ENCODE results near the gene PLB1. TPM values are rescaled to one million over a fixed set of nuclear protein-coding genes. Genes with fewer than 3 reads are reported as not detected.
A peak's percentile ranks its signal among the peaks of the same experiment; 100 is the strongest.

The PLB1 gene
- total and polyA plus RNA-seq, 2 experiments from 2014 or later = 0.11 to 0.44 TPM

- no peaks in the 10 kb centered on the region for H3K9me2 ChIP-seq (ENCODE audit: insufficient read depth)
- no peaks in the 10 kb centered on the region for H3F3A ChIP-seq (ENCODE audit: insufficient read depth)
- H3K4me1 ChIP-seq (ENCODE audit: insufficient read depth) = no peaks in the 10 kb centered on the region
- no peaks in the 10 kb centered on the region for H3K27me3 ChIP-seq (replicated peaks; ENCODE audit: insufficient read depth)
- H3K9ac ChIP-seq = no peak overlapping the region
- no peak overlapping the region for H3K4me3 ChIP-seq
- no peaks in the 10 kb centered on the region for H3K79me2 ChIP-seq (ENCODE audit: insufficient read depth)
- DNase-seq = peak; percentile 79
- no peak overlapping the region for H3K27ac ChIP-seq
- H3K4me2 ChIP-seq (ENCODE audit: unreplicated experiment) = no peak overlapping the region
- no peaks in the 10 kb centered on the region for H3K36me3 ChIP-seq (ENCODE audit: low read depth)
- TF ChIP-seq EZH2phosphoT487 (IDR thresholded peaks at IDR 0.05; ENCODE audit: insufficient read depth, low read depth) = no peak
- TF ChIP-seq EZH2 (IDR thresholded peaks at IDR 0.05; ENCODE audit: insufficient read depth, poor library complexity, severe bottlenecking) = no peak
- WGBS, 2 experiments (ENCODE audit: low coverage in 1 of 2, low lambda C conversion rate in 2 of 2, missing lambda C conversion rate in 2 of 2) = 15 to 19% methylated on average over 3 of the region's 3 CpGs
- no peaks in the 10 kb centered on the region for H4K20me1 ChIP-seq (ENCODE audit: insufficient read depth)
- no peaks in the 10 kb centered on the region for H3K9me3 ChIP-seq (ENCODE audit: low read depth)
- no peak overlapping the region for H2AFZ ChIP-seq
- in situ Hi-C loops (cut with MboI) = no loop called here
These were observed 56.4 kb downstream of the PLB1 start for GRCh38 chr2:28552045-28552823.

GRCh38 chr2:28556303-28556702 lies 60.4 kb downstream of the PLB1 start:
- in situ Hi-C loops (cut with MboI) = no loop called here
- no peaks in the 10 kb centered on the region for H3K9me2 ChIP-seq (ENCODE audit: insufficient read depth)
- no peaks in the 10 kb centered on the region for H3K27me3 ChIP-seq (replicated peaks; ENCODE audit: insufficient read depth)
- WGBS, 2 experiments (ENCODE audit: low coverage in 1 of 2, low lambda C conversion rate in 2 of 2, missing lambda C conversion rate in 2 of 2) = 76 to 83% methylated on average over 4 of the region's 4 CpGs
- no peaks in the 10 kb centered on the region for H3F3A ChIP-seq (ENCODE audit: insufficient read depth)
- H3K27ac ChIP-seq = no peak overlapping the region
- no peaks in the 10 kb centered on the region for H3K9me3 ChIP-seq (ENCODE audit: low read depth)
- no peaks in the 10 kb centered on the region for H3K79me2 ChIP-seq (ENCODE audit: insufficient read depth)
- H3K4me2 ChIP-seq (ENCODE audit: unreplicated experiment) = no peak overlapping the region
- no peak overlapping the region for H3K9ac ChIP-seq
- no peaks in the 10 kb centered on the region for H3K4me1 ChIP-seq (ENCODE audit: insufficient read depth)
- no peak overlapping the region for H3K4me3 ChIP-seq
- no peak for DNase-seq
- H4K20me1 ChIP-seq (ENCODE audit: insufficient read depth) = no peaks in the 10 kb centered on the region
- no peak overlapping the region for H2AFZ ChIP-seq
- TF ChIP-seq EZH2 (IDR thresholded peaks at IDR 0.05; ENCODE audit: insufficient read depth, poor library complexity, severe bottlenecking) (no peak), EZH2phosphoT487 (IDR thresholded peaks at IDR 0.05; ENCODE audit: insufficient read depth, low read depth) (no peak)
- H3K36me3 ChIP-seq (ENCODE audit: low read depth) = no peaks in the 10 kb centered on the region

- H4K20me1 ChIP-seq (ENCODE audit: insufficient read depth) = no peaks in the 10 kb centered on the region
- H3K9me2 ChIP-seq (ENCODE audit: insufficient read depth) = no peaks in the 10 kb centered on the region
- WGBS, 2 experiments (ENCODE audit: low coverage in 1 of 2, low lambda C conversion rate in 2 of 2, missing lambda C conversion rate in 2 of 2) = 69 to 70% methylated on average over 6 of the region's 6 CpGs
- DNase-seq = no peak
- H3K79me2 ChIP-seq (ENCODE audit: insufficient read depth) = no peaks in the 10 kb centered on the region
- no peaks in the 10 kb centered on the region for H3K27me3 ChIP-seq (replicated peaks; ENCODE audit: insufficient read depth)
- H3K27ac ChIP-seq = no peak overlapping the region
- H3K4me1 ChIP-seq (ENCODE audit: insufficient read depth) = no peaks in the 10 kb centered on the region
- no peak overlapping the region for H3K4me2 ChIP-seq (ENCODE audit: unreplicated experiment)
- H3K9me3 ChIP-seq (ENCODE audit: low read depth) = no peaks in the 10 kb centered on the region
- H3K4me3 ChIP-seq = no peak overlapping the region
- no peak overlapping the region for H3K9ac ChIP-seq
- in situ Hi-C loops (cut with MboI) = no loop called here
- H3K36me3 ChIP-seq (ENCODE audit: low read depth) = no peaks in the 10 kb centered on the region
- TF ChIP-seq EZH2phosphoT487 (IDR thresholded peaks at IDR 0.05; ENCODE audit: insufficient read depth, low read depth) (no peak), EZH2 (IDR thresholded peaks at IDR 0.05; ENCODE audit: insufficient read depth, poor library complexity, severe bottlenecking) (no peak)
- no peaks in the 10 kb centered on the region for H3F3A ChIP-seq (ENCODE audit: insufficient read depth)
- H2AFZ ChIP-seq = no peak overlapping the region
These were observed 61.7 kb downstream of the PLB1 start for GRCh38 chr2:28557389-28558131.

GRCh38 chr2:28558158-28558820 lies 62.4 kb downstream of the PLB1 start:
- DNase-seq = no peak
- no peaks in the 10 kb centered on the region for H3K9me2 ChIP-seq (ENCODE audit: insufficient read depth)
- no peaks in the 10 kb centered on the region for H3K9me3 ChIP-seq (ENCODE audit: low read depth)
- no peak overlapping the region for H3K4me2 ChIP-seq (ENCODE audit: unreplicated experiment)
- TF ChIP-seq EZH2phosphoT487 (IDR thresholded peaks at IDR 0.05; ENCODE audit: insufficient read depth, low read depth) = no peak
- H3K27ac ChIP-seq = no peak overlapping the region
- H3K79me2 ChIP-seq (ENCODE audit: insufficient read depth) = no peaks in the 10 kb centered on the region
- no peaks in the 10 kb centered on the region for H3K4me1 ChIP-seq (ENCODE audit: insufficient read depth)
- WGBS, 2 experiments (ENCODE audit: low coverage in 1 of 2, low lambda C conversion rate in 2 of 2, missing lambda C conversion rate in 2 of 2) = 92 to 95% methylated on average over 5 of the region's 5 CpGs
- no peaks in the 10 kb centered on the region for H4K20me1 ChIP-seq (ENCODE audit: insufficient read depth)
- in situ Hi-C loops (cut with MboI) = no loop called here
- no peak overlapping the region for H3K4me3 ChIP-seq
- no peaks in the 10 kb centered on the region for H3K27me3 ChIP-seq (replicated peaks; ENCODE audit: insufficient read depth)
- no peaks in the 10 kb centered on the region for H3K36me3 ChIP-seq (ENCODE audit: low read depth)
- H2AFZ ChIP-seq = no peak overlapping the region
- no peaks in the 10 kb centered on the region for H3F3A ChIP-seq (ENCODE audit: insufficient read depth)
- H3K9ac ChIP-seq = no peak overlapping the region
